Left renal cortex interstitium (tissue), 4 donors: ENCODE data around the gene CAMK2D. TPM values are rescaled to one million over a fixed set of nuclear protein-coding genes. Genes with fewer than 3 reads are reported as not detected.

ENCODE experiments used
- DNase-seq, 4 donors: peaks; one replicate each; pipeline ENCODE4 v3.0.0-alpha.2; 2013; ENCODE audit warnings: low read depth in 4 of 4, low spot score in 2 of 4, missing footprints in 1 of 4
- polyA plus RNA-seq, 4 donors: library from polyadenylated mRNA; unstranded; fragments of 120-200 nt; gene quantifications; one replicate each; pipeline ENCODE4 v1.2.1, GENCODE V29; 2013; ENCODE audit not compliant: insufficient read length in 4 of 4

CAMK2D gene
- polyA plus RNA-seq, 4 donors: 69.4 to 83.1 (median 77.0) TPM

GRCh38 chr4:113579360-113579759, 182.2 kb downstream of the CAMK2D start:
- DNase-seq: no peak

DNA sequence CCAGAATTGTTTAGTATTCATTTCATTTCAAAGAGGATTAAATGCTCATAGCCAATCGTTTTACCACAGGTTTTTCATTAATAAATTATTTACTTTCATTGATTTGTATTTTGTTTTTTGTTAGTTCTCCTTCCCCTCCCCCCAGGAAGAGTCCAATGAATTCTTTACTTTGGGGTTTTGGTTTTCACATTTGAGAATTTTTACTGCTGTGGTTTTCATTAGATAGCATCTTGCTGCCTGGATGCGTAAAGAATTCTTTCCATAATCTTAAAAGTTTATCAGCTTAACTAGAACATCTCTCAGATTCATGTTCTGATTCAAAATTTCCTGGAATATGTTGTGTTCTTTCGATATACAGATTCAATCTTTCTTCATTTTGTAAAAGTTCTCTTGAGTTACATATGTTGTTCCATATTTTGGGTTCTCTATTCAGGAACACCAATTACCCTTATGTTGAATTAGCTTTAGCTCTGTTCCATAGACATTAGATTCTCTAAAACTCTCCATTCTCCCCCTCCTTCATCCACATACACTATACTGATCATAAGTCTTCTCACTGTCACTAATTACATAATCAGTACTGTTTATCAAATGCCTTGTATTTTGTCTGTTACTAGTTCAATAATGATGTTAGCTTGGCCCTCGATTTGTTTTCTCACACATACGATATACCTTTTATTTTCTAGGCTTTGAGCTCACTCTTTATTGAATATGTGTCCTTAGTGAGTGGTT, 184.4 kb downstream of the CAMK2D start:
- DNase-seq: no peak

- DNase-seq: no peak
Measured at GRCh38 chr4:113575401-113575800, 186.1 kb downstream of the CAMK2D start.

DNA sequence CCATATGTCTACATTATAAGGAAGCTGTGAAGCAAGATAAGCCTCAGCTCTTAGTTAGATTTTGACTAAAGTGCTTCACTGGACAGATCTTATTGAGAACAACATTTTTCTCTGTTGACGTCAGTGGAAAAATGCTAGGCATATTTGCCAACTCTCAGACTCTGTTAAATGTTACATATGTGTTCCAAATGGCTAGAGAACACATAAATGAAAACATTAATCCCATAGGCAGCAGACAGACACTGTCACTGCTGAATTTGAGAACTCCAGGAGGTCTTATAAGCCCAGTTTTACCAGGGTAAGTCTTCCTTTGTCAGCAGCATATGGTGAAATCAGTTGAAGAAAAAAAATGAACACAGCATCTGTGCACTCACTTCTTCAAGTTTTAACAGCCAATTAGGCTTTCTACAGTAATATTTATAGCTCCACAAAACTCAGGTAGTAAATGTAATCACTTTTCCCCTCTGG, 186.9 kb downstream of the CAMK2D start:
- peak; percentile 21 to 44 (median 31) for DNase-seq

DNA sequence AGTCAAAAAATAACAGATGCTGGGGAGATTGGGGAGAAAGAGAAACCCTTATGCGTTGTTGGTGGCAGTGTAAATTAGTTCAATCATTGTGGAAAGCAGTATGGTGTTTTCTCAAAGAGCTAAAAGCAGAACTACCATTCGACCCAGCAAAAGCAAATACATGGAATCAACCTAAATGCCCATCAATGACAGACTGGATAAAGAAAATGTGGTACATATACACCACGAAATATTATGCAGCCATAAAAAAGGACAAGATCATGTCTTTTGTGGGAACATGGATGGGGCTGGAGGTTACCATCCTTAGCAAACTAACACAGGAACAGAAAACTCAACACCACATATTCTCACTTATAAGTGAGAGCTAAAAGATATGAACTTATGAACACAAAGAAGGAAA, 188.9 kb downstream of the CAMK2D start:
- no peak for DNase-seq

- no peak for DNase-seq
Measured at GRCh38 chr4:113566015-113566795, 195.3 kb downstream of the CAMK2D start.

DNA sequence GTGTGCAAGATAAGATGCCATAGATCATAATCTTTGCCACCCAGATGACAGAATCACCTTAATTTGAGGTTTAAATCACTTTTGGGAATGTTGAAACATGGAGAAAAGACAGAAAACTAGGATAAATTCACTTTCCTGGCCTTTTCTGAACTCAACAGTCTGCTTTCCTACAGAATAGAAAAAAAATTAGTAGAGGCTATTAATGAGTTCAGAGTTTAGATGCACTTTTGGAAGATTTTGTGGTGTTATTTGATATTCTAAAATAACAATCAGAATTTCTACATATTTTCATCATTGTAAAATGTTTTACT, 195.9 kb downstream of the CAMK2D start:
- no peak for DNase-seq

- no peak for DNase-seq
Measured at GRCh38 chr4:113564493-113564892, 197.0 kb downstream of the CAMK2D start.

- DNase-seq: no peak
Measured at GRCh38 chr4:113563691-113564378, 197.7 kb downstream of the CAMK2D start.

GRCh38 chr4:113561758-113562157, 199.8 kb downstream of the CAMK2D start:
- DNase-seq: no peak

- DNase-seq: no peak
Measured at GRCh38 chr4:113561092-113561491, 200.4 kb downstream of the CAMK2D start.

- DNase-seq: no peak
Measured at GRCh38 chr4:113560579-113560978, 201.0 kb downstream of the CAMK2D start.

GRCh38 chr4:113559947-113560346, 201.6 kb downstream of the CAMK2D start:
- DNase-seq: no peak

DNA sequence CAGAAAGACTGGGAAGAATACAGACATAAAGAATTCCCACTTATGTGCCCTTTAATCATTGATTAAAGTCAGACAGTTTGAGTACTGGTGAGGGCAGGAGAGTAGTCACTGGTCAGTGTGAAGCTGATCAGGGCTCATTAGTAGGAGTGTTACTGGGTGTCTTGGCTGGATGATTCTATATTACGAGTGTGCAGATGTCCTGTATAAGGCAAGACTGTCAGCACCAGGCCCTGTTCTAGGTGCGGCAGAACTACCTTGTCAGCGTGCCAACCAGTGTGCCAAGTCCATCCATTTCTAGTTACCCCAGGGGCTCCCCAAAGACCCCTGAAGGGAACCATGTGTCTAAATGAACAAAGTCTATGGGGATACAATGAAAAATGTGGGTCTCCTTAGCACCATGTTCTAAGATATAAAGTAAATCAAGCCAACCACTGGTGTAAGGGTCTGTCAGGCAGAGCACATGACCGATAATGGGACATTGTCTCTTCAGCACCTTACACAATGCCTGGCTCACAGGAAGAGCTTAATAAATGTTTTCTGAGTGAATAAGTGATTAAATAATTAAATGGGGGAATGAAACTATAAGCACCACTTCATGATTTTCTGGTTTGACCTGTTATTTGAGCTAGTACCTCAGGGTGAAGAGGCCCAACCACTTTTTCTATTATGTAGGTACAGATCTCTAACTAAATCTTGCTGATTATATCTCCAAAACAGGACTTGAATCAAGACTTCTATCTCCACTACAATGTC, 205.0 kb downstream of the CAMK2D start:
- no peak for DNase-seq

GRCh38 chr4:113555868-113556267, 205.7 kb downstream of the CAMK2D start:
- DNase-seq: no peak

DNA sequence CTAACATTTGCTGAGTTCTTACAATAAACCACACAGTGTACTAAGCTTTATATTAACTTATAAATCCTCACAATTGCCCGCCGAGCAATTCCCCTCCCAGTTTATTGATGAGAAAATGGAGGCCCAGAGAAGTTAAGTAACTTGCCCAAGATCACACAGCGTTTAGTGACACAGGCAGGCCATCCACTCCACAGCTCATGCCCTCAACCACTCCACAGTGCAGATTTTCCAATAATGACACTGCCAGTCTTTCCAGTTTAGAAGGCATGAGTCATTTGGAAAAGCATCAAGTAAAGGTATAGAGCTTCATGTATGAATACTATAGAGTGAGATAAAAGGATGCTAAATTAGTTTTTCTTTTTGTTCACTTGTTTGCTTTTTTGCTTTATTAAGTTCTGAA, 208.5 kb downstream of the CAMK2D start:
- no peak for DNase-seq

DNA sequence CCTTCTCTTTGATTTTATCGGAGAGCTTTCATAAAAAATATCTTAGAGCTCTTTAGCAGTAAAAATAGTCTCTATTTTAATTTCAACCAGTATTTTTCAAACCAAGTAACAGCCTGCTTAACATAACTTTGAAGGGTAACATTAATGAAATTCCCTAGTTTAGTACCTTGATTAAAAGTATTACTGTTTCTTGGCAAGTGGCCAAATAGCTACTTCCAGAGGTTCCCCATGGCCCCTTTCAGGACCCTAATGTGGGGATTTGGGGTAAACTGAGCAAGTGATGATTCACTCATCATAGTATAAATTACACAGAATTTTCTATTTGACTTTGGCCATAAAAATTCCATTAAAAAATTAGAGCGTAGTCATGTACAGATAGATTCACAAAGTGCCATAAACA, 211.0 kb downstream of the CAMK2D start:
- no peak for DNase-seq

GRCh38 chr4:113548303-113548702, 213.2 kb downstream of the CAMK2D start:
- DNase-seq: no peak

- DNase-seq: peak; percentile 61 to 74 (median 68)
Measured at GRCh38 chr4:113547487-113548042, 214.0 kb downstream of the CAMK2D start.

GRCh38 chr4:113541933-113542332, 219.6 kb downstream of the CAMK2D start:
- no peak for DNase-seq
